Amniotic stem cell (primary cell): ENCODE results near the gene PLK2.

Experiments used
- DNase-seq: peaks from one replicate; lab custom pipeline; 2025; lab: John Stamatoyannopoulos, UW

PLK2 gene

GRCh38 chr5:58450018-58450417 is 9.9 kb downstream of the PLK2 start:
- DNase-seq = no peak

- DNase-seq = no peak
Observed at GRCh38 chr5:58447226-58447625, 12.7 kb downstream of the PLK2 start.

GRCh38 chr5:58446024-58446423 is 13.9 kb downstream of the PLK2 start:
- DNase-seq = no peak

- DNase-seq = no peak
Observed at GRCh38 chr5:58444805-58445204, 15.1 kb downstream of the PLK2 start.

- no peak for DNase-seq
Observed at GRCh38 chr5:58440901-58441460, 18.9 kb downstream of the PLK2 start.

- no peak for DNase-seq
Observed at GRCh38 chr5:58439094-58439644, 20.7 kb downstream of the PLK2 start.

- no peak for DNase-seq
Observed at GRCh38 chr5:58437661-58438060, 22.2 kb downstream of the PLK2 start.

GRCh38 chr5:58431832-58432231 is 28.1 kb downstream of the PLK2 start:
- DNase-seq = no peak

GRCh38 chr5:58412932-58413331 is 47.0 kb downstream of the PLK2 start:
- no peak for DNase-seq

- no peak for DNase-seq
Observed at GRCh38 chr5:58412081-58412480, 47.8 kb downstream of the PLK2 start.

- no peak for DNase-seq
Observed at GRCh38 chr5:58411372-58411771, 48.5 kb downstream of the PLK2 start.

- DNase-seq = peak; percentile 65
Observed at GRCh38 chr5:58410441-58410840, 49.4 kb downstream of the PLK2 start.

- DNase-seq = peak; percentile 24
Observed at GRCh38 chr5:58407042-58407719, 52.7 kb downstream of the PLK2 start.

- no peak for DNase-seq
Observed at GRCh38 chr5:58406394-58406793, 53.5 kb downstream of the PLK2 start.

- DNase-seq = no peak
Observed at GRCh38 chr5:58405175-58405574, 54.7 kb downstream of the PLK2 start.

- DNase-seq = no peak
Observed at GRCh38 chr5:58404734-58405133, 55.2 kb downstream of the PLK2 start.
